Measurements from ENCODE around the gene CPVL.

DNA sequence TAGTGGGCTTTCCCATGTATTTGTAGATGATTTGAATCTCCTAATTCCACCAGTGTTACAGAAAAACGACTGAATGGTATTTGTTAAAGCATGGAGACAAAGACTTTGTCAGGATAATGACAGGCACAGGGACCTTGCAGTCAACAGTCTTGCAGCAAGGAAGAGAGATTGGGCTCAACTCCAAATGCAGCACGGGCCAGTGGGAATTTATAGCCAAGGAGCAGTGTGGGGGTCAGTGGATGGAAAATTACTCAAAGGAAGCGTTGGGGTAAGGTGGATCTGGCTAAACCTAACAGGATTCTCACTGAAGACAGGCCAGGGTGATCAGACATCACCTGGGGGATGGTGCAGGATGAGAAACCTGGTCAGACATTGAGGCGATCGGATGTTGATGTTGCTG, 24.3 kb downstream of the CPVL start:
- TF ChIP-seq ZNF274 (IDR thresholded peaks at IDR 0.05; ENCODE audit: low read depth, low read length) (no peak), SUZ12 (IDR thresholded peaks at IDR 0.05; ENCODE audit: extremely low read depth, insufficient read depth, insufficient read length) (no peak), YY1 (IDR thresholded peaks at IDR 0.05; ENCODE audit: insufficient read depth, insufficient read length) (no peak)
